IPS DF 6.9 (cell line): ENCODE data around the gene TM9SF1.
A peak's percentile ranks its signal among the peaks of the same experiment; 100 is the strongest.

Source experiments
- DNase-seq: peaks from one replicate; pipeline ENCODE4 v3.0.0-alpha.2; 2013; ENCODE audit warnings: low read depth, low spot score
- H3K27ac ChIP-seq: one replicate; pipeline ENCODE4 v1.5.1; 2013; ENCODE audit warnings: low read length, control low read depth
- H3K27me3 ChIP-seq: 2 replicates; pipeline ENCODE4 v1.6.1; 2013; ENCODE audit warnings: mild to moderate bottlenecking, low read length; ENCODE audit not compliant: control insufficient read depth, insufficient read depth
- H3K36me3 ChIP-seq: 2 replicates; pipeline ENCODE4 v1.6.1; 2013; ENCODE audit warnings: low read length; ENCODE audit not compliant: control insufficient read depth, insufficient read depth
- H3K4me1 ChIP-seq: 2 replicates; pipeline ENCODE4 v1.6.1; 2013; ENCODE audit warnings: low read length; ENCODE audit not compliant: control insufficient read depth, insufficient read depth
- H3K4me3 ChIP-seq: 2 replicates; pipeline ENCODE4 v1.5.1; 2013; ENCODE audit warnings: mild to moderate bottlenecking, low read length
- H3K9me3 ChIP-seq: 2 replicates; pipeline ENCODE4 v1.6.1; 2013; ENCODE audit warnings: low read length, inconsistent platforms; ENCODE audit not compliant: control insufficient read depth, insufficient read depth
- WGBS: extraction: QIAGEN DNeasy Blood & Tissue Kit; methylation state at CpG from one replicate; pipeline ENCODE4 v1.1.7; 2013; ENCODE audit warnings: mixed read lengths, missing lambda C conversion rate; ENCODE audit not compliant: insufficient read length, insufficient coverage; 5-methylcytosine and 5-hydroxymethylcytosine counted together

TM9SF1 gene

GRCh38 chr14:24235804-24236688 is 40.8 kb upstream of the TM9SF1 start:
- no peak overlapping the region for H3K4me3 ChIP-seq

GRCh38 chr14:24234095-24235005 is 39.1 kb upstream of the TM9SF1 start:
- H3K27ac ChIP-seq, result no peak overlapping the region
- no peaks in the 10 kb centered on the region for H3K4me1 ChIP-seq
- no peak for DNase-seq
- no peaks in the 10 kb centered on the region for H3K9me3 ChIP-seq
- peaks cover 19% of the 10 kb centered on the region for H3K36me3 ChIP-seq
- WGBS, result no CpG with 5 or more reads among the region's 3 CpGs
- no peak overlapping the region for H3K4me3 ChIP-seq
- H3K27me3 ChIP-seq, result no peaks in the 10 kb centered on the region

More at GRCh38 chr14:24235804-24236688, 40.8 kb upstream of the TM9SF1 start:
- Histone ChIP-seq H3K4me1 (0 out of 2 replicates have a peak, but pooled peaks cover under 1% of the 10 kb centered on the region), H3K27ac (no peak overlapping the region), H3K9me3 (no peaks in the 10 kb centered on the region), H3K27me3 (no peaks in the 10 kb centered on the region), H3K36me3 (peaks cover 27% of the 10 kb centered on the region)
- no peak for DNase-seq
- no CpG with 5 or more reads among the region's 5 CpGs for WGBS

DNA sequence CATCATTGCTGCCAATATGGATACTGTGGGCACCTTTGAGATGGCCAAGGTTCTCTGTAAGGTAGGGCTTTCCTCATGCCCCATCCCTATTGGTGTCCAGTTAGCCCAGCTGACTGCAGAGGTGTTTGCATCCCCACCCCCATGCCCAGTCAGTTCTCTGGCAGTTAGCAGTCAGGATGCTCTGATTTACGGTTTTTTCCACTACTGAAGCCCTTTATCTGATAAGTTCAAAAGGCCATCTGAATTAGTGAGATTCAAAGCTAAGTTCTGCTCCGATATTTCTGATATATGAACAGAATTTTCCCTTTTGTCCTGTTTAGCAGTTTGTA is 38.3 kb upstream of the TM9SF1 start:
- H3K4me3 ChIP-seq, result peak overlapping the region; percentile 89; the same call in 1 of the 2 replicates
- no peaks in the 10 kb centered on the region for H3K27me3 ChIP-seq
- no peak overlapping the region for H3K27ac ChIP-seq
- no CpG with 5 or more reads among the region's 2 CpGs for WGBS
- no peak for DNase-seq
- H3K9me3 ChIP-seq, result no peaks in the 10 kb centered on the region
- H3K36me3 ChIP-seq, result peaks cover 17% of the 10 kb centered on the region
- no peaks in the 10 kb centered on the region for H3K4me1 ChIP-seq

- no peak within 1 kb of the TSS for H3K27ac ChIP-seq
- no peaks in the 10 kb centered on the region for H3K4me1 ChIP-seq
- WGBS, result no CpG with 5 or more reads among the region's 38 CpGs
- H3K9me3 ChIP-seq, result no peaks in the 10 kb centered on the region
- DNase-seq, result peak; percentile 50
- H3K27me3 ChIP-seq, result no peaks in the 10 kb centered on the region
- H3K4me3 ChIP-seq, result peak within 1 kb of the TSS; percentile 89
- peaks cover 12% of the 10 kb centered on the region; the same call in 1 of the 2 replicates for H3K36me3 ChIP-seq
Measured at GRCh38 chr14:24232645-24233537, 37.6 kb upstream of the TM9SF1 start, which contains the start of gene GMPR2. GMPR2 (plus strand) TSS chr14:24232929; CDS start chr14:24233254, 325 bp downstream.

GRCh38 chr14:24232121-24232644 is 36.9 kb upstream of the TM9SF1 start, which contains the start of gene NEDD8:
NEDD8 (minus strand) TSS chr14:24232367; CDS start chr14:24232267, 100 bp downstream.
- Histone ChIP-seq H3K27me3 (no peaks in the 10 kb centered on the region), H3K4me3 (peak within 1 kb of the TSS; percentile 89), H3K27ac (no peak within 1 kb of the TSS), H3K9me3 (no peaks in the 10 kb centered on the region), H3K36me3 (peaks cover 7% of the 10 kb centered on the region; the same call in 1 of the 2 replicates), H3K4me1 (no peaks in the 10 kb centered on the region)
- no CpG with 5 or more reads among the region's 30 CpGs for WGBS
- peak; percentile 52 for DNase-seq

DNA sequence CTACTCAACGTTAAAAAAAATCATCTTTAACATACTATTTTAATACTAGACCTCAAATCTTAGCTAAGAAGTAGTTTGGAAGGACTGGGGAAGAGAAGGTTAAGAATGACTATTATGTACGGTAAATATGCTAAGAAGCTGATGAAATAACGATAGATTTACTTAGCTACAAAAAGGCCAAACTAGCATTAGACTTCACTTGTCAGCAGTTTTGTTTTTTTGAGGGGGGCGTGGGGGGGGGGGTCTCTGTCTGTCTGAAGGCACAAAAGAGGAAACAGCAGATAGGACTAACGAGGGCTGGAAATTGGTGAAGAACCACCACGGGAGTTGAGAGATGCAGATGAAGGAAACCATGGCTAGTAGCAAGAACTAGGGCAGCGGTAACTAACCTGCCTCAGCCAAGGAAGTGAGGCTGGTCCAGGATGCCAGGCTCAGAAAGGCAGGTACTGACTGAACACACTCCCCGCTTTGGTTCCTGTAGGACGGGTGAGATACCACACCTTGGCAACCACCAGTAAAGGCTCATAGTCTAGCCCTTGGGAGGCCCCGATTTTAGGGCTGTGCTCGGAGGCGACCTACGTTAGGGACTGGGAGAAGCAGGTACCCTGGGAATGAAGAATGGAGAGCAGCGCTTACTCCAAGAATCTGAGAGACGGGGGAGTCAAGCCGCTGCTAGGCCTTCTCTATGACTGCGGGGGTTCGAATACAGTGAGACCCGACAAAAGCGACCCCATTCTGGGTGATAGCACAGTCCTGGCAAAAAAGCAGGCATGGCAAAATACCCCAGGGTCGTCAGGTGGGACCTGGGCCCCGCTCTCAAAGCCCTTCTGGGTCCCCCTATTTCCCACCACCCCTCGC is 36.3 kb upstream of the TM9SF1 start:
- H3K4me3 ChIP-seq, result peak overlapping the region; percentile 89
- no peaks in the 10 kb centered on the region for H3K9me3 ChIP-seq
- DNase-seq, result no peak
- no peaks in the 10 kb centered on the region for H3K27me3 ChIP-seq
- 100% methylated on average over 1 of the region's 23 CpGs for WGBS
- H3K4me1 ChIP-seq, result no peaks in the 10 kb centered on the region
- peaks cover 3% of the 10 kb centered on the region; the same call in 1 of the 2 replicates for H3K36me3 ChIP-seq
- H3K27ac ChIP-seq, result no peak overlapping the region

- DNase-seq, result no peak
- Histone ChIP-seq H3K27me3 (no peaks in the 10 kb centered on the region), H3K9me3 (no peaks in the 10 kb centered on the region), H3K27ac (no peak overlapping the region), H3K4me1 (no peaks in the 10 kb centered on the region), H3K36me3 (no peaks in the 10 kb centered on the region), H3K4me3 (no peak overlapping the region)
- WGBS, result no CpG with 5 or more reads among the region's 1 CpG
Measured at GRCh38 chr14:24228902-24229301, 33.7 kb upstream of the TM9SF1 start.

GRCh38 chr14:24226473-24226872 is 31.2 kb upstream of the TM9SF1 start:
- H3K4me1 ChIP-seq, result no peaks in the 10 kb centered on the region
- no peaks in the 10 kb centered on the region for H3K36me3 ChIP-seq
- DNase-seq, result no peak
- H3K9me3 ChIP-seq, result no peaks in the 10 kb centered on the region
- H3K27me3 ChIP-seq, result no peaks in the 10 kb centered on the region
- no peak overlapping the region for H3K27ac ChIP-seq
- WGBS, result no CpG with 5 or more reads among the region's 1 CpG
- H3K4me3 ChIP-seq, result no peak overlapping the region

- Histone ChIP-seq H3K27me3 (no peaks in the 10 kb centered on the region), H3K9me3 (no peaks in the 10 kb centered on the region), H3K4me1 (no peaks in the 10 kb centered on the region), H3K4me3 (no peak overlapping the region), H3K36me3 (no peaks in the 10 kb centered on the region), H3K27ac (no peak overlapping the region)
- no CpG with 5 or more reads among the region's 7 CpGs for WGBS
- no peak for DNase-seq
Measured at GRCh38 chr14:24224618-24225071, 29.4 kb upstream of the TM9SF1 start.
